ENCODE measurements around the gene FRZB. TPM values are rescaled to one million over a fixed set of nuclear protein-coding genes. Genes with fewer than 3 reads are reported as not detected.

FRZB gene
- total and polyA plus RNA-seq, 2 of the 13 experiments (the other 11 are each of a cell fraction or from before 2014, with no cell fraction given), result 0.04 to 1.2 TPM

DNA sequence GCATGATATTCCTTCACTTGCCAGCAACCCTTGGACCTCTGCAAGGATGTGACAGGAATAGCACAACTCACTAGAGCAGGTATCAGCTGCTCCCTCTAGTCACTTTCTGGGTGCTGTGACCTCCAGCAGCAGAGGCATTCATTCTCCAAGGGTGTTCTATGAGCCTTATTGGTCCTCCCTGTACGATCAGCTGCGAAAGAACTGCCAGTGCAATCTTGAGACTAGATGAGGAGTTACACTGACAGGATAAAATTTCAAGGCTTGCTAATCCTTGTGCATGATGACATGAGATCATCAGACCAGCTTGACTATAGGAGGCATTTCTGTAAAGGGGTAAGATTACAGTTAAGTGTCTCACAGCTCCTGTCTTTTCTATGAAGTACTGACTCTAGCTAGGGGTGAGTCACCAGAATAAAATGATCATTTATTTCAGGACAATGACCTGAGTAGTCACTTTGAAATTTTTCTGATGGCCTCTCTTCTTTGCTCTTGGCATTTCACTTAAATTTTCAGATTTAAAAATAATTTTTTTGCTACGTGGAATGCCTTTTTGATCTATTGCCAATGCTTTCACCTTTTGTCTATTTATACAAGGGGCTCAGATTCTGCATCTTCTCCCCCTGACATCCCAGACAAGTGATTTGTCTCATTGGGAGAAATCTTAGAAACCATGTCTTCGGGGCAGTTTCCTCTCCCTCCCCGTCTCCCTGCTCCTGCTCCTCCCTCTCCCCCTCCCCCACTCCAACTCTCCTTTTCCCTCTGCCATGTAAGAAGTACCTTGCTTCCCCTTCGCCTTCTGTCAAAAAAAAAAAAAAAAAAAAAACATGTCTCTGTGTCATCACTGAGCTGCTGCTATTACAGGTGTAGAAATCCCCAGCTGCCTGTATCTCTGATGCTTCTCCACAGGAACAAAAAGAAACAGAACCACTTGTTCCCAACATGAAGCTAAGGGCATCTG lies 49.2 kb upstream of the FRZB start:
- no peaks in the 10 kb centered on the region for H4K20me1 ChIP-seq (ENCODE audit: insufficient read depth, low read length)
- intact Hi-C loops (cut with micrococcal nuclease; ENCODE audit: unreplicated experiment) (no loop called here), in situ Hi-C loops (cut with HindIII; ENCODE audit: extremely low pct_ligation_motif_present, low pct_unique_long_range_greater_than_20kb) (no loop called here)
- peaks cover 0 to 18% of the 10 kb centered on the region in 2 experiments; a peak in 3 of 5 replicates for H3K36me3 ChIP-seq (replicated peaks in 1 of 2; ENCODE audit: control insufficient read depth in 1 of 2, insufficient read depth in 2 of 2, low read length in 2 of 2)
- no TSS peak for BruUV-seq (replicated peaks)
- ATAC-seq (peak; percentile 39), DNase-seq (ENCODE audit: low spot score) (no peak), FAIRE-seq (no peak)
- no peaks in the 10 kb centered on the region for H3K27me3 ChIP-seq (ENCODE audit: control insufficient read depth in 1 of 2, insufficient read depth in 2 of 2, low read length in 2 of 2)
- peaks cover 15% of the 10 kb centered on the region for H3K4me1 ChIP-seq (ENCODE audit: insufficient read depth, low read length)
- H3K4me2 ChIP-seq (ENCODE audit: low read depth, low read length), result no peak overlapping the region
- no peaks in the 10 kb centered on the region for H3K79me2 ChIP-seq (ENCODE audit: insufficient read depth, low read length)
- H3K4me3 ChIP-seq (replicated peaks in 1 of 3; ENCODE audit: insufficient read depth in 1 of 3, low read depth in 2 of 3, low read length in 3 of 3), result no peak overlapping the region
- 95% methylated on average over 6 of the region's 6 CpGs for WGBS (ENCODE audit: low lambda C conversion rate)
- no peaks in the 10 kb centered on the region for H3K9me3 ChIP-seq (ENCODE audit: low read length)
- ChIA-PET POLR2A (no interaction called here), CTCF (ENCODE audit: low intra/inter-chr PET ratio, low total read pairs) (no interaction called here)
- H3K9ac ChIP-seq (ENCODE audit: insufficient read depth, low read depth, low read length), result no peak overlapping the region
- no peak overlapping the region for H3K27ac ChIP-seq (ENCODE audit: extremely low read length, insufficient read depth, low read length)
- H2AFZ ChIP-seq (ENCODE audit: low read length), result no peak overlapping the region
- TF ChIP-seq ZSCAN30 (CRISPR knock-in tag; IDR thresholded peaks at IDR 0.05) (no peak), ZBTB38 (CRISPR knock-in tag; IDR thresholded peaks at IDR 0.05) (no peak), ZNF251 (CRISPR knock-in tag; IDR thresholded peaks at IDR 0.05) (no peak), CCDC6 (CRISPR knock-in tag; IDR thresholded peaks at IDR 0.05) (no peak)
- TF ChIP-seq, protein P1, sequence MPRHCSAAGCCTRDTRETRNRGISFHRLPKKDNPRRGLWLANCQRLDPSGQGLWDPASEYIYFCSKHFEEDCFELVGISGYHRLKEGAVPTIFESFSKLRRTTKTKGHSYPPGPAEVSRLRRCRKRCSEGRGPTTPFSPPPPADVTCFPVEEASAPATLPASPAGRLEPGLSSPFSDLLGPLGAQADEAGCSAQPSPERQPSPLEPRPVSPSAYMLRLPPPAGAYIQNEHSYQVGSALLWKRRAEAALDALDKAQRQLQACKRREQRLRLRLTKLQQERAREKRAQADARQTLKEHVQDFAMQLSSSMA (CRISPR knock-in tag; IDR thresholded peaks at IDR 0.05), result no peak
- TF ChIP-seq, protein P2, sequence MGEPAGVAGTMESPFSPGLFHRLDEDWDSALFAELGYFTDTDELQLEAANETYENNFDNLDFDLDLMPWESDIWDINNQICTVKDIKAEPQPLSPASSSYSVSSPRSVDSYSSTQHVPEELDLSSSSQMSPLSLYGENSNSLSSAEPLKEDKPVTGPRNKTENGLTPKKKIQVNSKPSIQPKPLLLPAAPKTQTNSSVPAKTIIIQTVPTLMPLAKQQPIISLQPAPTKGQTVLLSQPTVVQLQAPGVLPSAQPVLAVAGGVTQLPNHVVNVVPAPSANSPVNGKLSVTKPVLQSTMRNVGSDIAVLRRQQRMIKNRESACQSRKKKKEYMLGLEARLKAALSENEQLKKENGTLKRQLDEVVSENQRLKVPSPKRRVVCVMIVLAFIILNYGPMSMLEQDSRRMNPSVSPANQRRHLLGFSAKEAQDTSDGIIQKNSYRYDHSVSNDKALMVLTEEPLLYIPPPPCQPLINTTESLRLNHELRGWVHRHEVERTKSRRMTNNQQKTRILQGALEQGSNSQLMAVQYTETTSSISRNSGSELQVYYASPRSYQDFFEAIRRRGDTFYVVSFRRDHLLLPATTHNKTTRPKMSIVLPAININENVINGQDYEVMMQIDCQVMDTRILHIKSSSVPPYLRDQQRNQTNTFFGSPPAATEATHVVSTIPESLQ (CRISPR knock-in tag; conservative IDR thresholded peaks at IDR 0.05), result no peak
- TF ChIP-seq, protein P3, sequence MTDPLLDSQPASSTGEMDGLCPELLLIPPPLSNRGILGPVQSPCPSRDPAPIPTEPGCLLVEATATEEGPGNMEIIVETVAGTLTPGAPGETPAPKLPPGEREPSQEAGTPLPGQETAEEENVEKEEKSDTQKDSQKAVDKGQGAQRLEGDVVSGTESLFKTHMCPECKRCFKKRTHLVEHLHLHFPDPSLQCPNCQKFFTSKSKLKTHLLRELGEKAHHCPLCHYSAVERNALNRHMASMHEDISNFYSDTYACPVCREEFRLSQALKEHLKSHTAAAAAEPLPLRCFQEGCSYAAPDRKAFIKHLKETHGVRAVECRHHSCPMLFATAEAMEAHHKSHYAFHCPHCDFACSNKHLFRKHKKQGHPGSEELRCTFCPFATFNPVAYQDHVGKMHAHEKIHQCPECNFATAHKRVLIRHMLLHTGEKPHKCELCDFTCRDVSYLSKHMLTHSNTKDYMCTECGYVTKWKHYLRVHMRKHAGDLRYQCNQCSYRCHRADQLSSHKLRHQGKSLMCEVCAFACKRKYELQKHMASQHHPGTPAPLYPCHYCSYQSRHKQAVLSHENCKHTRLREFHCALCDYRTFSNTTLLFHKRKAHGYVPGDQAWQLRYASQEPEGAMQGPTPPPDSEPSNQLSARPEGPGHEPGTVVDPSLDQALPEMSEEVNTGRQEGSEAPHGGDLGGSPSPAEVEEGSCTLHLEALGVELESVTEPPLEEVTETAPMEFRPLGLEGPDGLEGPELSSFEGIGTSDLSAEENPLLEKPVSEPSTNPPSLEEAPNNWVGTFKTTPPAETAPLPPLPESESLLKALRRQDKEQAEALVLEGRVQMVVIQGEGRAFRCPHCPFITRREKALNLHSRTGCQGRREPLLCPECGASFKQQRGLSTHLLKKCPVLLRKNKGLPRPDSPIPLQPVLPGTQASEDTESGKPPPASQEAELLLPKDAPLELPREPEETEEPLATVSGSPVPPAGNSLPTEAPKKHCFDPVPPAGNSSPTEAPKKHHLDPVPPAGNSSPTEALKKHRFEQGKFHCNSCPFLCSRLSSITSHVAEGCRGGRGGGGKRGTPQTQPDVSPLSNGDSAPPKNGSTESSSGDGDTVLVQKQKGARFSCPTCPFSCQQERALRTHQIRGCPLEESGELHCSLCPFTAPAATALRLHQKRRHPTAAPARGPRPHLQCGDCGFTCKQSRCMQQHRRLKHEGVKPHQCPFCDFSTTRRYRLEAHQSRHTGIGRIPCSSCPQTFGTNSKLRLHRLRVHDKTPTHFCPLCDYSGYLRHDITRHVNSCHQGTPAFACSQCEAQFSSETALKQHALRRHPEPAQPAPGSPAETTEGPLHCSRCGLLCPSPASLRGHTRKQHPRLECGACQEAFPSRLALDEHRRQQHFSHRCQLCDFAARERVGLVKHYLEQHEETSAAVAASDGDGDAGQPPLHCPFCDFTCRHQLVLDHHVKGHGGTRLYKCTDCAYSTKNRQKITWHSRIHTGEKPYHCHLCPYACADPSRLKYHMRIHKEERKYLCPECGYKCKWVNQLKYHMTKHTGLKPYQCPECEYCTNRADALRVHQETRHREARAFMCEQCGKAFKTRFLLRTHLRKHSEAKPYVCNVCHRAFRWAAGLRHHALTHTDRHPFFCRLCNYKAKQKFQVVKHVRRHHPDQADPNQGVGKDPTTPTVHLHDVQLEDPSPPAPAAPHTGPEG (CRISPR knock-in tag; IDR thresholded peaks at IDR 0.05), result no peak
- TF ChIP-seq, protein P4, sequence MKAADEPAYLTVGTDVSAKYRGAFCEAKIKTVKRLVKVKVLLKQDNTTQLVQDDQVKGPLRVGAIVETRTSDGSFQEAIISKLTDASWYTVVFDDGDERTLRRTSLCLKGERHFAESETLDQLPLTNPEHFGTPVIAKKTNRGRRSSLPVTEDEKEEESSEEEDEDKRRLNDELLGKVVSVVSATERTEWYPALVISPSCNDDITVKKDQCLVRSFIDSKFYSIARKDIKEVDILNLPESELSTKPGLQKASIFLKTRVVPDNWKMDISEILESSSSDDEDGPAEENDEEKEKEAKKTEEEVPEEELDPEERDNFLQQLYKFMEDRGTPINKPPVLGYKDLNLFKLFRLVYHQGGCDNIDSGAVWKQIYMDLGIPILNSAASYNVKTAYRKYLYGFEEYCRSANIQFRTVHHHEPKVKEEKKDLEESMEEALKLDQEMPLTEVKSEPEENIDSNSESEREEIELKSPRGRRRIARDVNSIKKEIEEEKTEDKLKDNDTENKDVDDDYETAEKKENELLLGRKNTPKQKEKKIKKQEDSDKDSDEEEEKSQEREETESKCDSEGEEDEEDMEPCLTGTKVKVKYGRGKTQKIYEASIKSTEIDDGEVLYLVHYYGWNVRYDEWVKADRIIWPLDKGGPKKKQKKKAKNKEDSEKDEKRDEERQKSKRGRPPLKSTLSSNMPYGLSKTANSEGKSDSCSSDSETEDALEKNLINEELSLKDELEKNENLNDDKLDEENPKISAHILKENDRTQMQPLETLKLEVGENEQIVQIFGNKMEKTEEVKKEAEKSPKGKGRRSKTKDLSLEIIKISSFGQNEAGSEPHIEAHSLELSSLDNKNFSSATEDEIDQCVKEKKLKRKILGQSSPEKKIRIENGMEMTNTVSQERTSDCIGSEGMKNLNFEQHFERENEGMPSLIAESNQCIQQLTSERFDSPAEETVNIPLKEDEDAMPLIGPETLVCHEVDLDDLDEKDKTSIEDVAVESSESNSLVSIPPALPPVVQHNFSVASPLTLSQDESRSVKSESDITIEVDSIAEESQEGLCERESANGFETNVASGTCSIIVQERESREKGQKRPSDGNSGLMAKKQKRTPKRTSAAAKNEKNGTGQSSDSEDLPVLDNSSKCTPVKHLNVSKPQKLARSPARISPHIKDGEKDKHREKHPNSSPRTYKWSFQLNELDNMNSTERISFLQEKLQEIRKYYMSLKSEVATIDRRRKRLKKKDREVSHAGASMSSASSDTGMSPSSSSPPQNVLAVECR (CRISPR knock-in tag; IDR thresholded peaks at IDR 0.05; ENCODE audit: borderline replicate concordance), result no peak

Data from HepG2 (cell line).